Measurements from ENCODE around the gene YPEL4.
A peak's percentile ranks its signal among the peaks of the same experiment; 100 is the strongest.

Gene YPEL4

DNA sequence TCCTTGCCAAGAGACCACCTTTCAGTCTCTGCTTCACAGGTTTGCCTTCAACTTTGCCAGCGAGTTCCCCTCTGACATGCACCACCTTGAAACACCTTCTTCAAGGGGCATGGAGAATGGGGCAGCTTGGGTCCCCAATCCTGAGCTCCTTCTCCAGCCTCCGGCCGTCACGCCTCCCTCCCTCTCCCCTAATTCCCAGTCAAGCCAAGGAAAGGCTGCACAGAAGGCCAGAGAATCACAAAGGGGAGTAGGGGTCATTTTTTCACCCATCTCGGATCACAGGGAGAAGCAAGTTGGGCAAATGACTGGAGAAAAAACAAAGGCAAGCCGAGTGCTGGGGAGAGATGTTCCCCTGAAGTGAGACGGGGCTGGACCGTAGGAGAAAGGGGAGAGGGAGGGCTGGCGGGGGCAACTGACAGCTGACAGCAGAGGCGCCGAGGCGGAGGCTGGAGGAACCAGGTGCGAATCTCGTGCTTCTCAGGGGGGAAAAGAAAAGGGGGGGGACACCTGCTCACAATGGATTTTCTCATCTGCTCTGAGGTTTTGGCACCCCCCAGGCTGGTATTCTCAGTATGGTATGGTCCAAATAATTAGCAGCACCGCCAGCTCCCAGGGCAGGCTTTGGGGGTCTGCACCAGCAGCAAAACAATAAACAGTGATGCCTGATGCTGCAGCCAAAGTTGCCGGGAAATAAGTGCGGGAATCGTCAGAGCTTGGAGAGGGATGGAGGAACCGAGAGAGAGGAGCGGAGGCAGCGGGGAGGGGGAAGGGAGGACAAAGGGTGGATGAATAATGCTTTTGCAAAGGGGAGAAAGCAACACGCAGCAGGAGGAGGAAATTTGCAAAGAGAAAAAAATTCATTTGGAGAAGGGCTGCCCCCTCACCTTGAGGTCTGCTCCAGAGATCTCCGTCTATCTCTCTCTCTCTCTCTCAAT, 644 bp downstream of the YPEL4 start:
- DNase-seq = peak; percentile 20

DNA sequence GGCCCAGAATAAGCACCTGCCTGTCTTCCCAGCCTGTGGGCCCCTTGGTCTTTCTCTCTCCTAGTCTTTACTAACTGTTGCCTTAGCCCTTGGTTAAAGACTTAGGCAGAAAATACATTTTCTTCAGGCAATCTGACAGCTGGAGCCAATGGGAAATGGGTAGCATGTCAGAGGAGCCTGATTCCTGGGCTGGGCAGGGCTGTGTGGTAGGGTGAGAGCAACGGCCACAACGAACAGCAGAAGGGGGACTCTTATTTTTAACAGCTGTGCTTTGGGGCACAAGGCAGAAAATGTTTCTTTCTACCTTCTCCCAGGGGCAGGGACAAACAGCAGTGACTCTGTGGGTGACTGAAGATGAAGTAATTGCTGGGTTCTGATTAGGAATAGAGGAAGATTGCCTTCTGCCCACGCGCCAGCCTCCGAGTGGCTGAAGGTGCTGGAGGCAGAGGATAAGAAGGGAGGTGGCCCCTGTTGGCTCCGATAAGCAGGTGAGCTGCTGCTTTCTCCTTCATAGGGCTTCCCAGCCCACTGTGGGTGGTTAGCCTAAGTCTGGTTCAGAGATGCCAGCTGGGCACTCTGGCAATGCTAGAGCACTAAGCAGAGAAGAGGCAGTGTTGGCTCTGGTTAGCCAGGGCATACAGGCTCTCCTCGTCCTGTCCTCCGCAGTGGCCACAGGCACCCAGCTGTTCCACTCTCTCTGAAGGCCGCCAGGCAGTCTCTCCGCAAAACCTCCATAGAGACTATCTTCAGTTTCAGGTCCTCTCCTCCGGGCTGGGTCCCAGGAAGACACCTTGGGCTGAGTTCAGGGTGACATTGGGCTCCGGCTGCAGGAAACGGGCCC, 1.5 kb downstream of the YPEL4 start:
- no peak for DNase-seq

DNA sequence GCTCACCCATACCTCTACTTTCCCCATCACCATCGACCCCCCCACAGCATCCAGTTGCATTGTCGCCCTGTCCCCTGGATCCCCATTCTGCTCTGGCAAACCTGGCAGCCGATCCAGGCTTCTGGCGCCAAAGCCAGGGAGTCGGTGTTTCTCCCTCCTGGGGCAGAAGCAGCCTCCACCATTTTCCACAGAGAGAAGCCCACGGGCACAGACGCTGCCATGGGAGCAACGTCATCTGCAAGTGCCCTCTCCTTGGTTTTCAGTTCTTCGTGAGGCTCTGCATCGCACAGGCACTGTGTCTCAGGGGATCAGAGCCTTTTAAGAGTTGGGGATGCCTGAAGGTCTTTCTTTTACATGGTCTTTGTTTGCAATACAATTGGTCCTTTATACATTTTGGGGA, 2.3 kb downstream of the YPEL4 start:
- DNase-seq = no peak

DNA sequence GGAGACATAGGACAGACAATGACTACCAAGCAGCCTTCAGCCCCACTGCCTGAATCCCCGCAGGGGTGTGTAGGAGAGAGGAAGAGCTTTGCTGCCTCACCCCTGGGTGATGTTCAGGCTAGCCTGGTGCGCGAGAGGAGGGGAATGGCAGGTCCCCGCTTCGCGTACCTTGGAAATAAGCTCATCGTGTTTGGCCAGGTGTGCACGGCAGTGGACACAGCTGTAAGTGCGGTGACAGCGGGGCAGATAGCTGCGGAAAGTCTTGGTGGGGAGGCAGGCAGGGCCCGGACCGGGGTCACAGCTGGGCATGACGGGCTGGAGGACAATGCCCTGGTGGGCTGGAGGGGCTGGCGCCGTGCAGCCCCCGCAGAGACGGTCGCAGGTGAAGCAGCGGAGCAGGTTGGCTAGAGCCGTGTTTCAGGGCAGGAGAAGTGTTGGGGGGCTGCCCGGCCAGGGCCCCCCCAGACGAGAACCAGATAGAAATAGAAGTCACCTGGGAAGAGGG, 2.9 kb downstream of the YPEL4 start:
- no peak for DNase-seq

DNA sequence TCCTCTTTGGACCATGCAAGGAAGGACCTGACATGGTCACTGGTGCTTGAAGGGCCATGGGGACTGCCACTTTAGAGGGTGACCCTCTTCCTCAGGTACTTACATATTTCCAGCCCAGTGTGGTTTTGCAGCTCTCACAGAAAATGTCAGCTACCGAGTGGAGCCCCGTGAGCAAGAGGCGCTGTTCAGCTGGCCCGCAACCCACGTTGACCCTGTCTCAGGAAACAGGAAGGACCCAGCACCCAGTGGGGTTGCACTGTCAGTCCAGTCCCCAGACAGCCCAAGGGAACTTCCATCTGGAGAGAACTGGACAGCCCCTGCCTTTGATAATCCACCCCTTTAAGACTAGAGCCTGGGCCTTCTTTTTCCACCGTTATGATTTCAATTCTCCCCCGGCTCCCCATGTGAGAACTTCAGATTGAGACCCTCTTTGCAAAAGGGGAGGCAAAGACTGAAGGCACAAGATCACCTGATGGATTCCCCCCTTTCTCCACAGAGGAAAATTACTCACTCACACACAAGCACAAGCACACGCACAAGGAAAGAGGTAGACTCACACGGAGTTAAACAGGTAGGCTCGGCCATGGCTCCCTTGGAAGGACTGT, 3.4 kb downstream of the YPEL4 start:
- DNase-seq = peak; percentile 22

DNA sequence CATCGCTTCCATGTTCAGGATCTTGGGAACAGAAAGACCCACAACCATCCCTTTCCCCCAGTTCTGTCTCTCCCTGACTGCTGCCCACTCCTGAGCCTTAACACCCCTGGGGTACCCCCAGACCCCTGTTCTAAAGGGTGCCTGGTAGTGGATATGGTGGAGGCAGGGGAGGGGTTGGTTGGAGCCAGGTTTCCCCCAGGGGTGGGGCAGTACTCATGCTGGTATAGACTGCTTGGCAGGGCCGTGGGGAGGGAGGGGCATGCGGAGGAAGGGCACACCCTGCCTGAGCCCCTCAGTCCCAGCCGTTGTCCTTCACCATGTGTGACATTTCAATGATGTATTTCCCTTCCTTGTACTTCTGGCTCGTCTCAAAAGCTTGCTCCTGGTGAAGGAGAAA, 4.0 kb downstream of the YPEL4 start:
- no peak for DNase-seq

DNA sequence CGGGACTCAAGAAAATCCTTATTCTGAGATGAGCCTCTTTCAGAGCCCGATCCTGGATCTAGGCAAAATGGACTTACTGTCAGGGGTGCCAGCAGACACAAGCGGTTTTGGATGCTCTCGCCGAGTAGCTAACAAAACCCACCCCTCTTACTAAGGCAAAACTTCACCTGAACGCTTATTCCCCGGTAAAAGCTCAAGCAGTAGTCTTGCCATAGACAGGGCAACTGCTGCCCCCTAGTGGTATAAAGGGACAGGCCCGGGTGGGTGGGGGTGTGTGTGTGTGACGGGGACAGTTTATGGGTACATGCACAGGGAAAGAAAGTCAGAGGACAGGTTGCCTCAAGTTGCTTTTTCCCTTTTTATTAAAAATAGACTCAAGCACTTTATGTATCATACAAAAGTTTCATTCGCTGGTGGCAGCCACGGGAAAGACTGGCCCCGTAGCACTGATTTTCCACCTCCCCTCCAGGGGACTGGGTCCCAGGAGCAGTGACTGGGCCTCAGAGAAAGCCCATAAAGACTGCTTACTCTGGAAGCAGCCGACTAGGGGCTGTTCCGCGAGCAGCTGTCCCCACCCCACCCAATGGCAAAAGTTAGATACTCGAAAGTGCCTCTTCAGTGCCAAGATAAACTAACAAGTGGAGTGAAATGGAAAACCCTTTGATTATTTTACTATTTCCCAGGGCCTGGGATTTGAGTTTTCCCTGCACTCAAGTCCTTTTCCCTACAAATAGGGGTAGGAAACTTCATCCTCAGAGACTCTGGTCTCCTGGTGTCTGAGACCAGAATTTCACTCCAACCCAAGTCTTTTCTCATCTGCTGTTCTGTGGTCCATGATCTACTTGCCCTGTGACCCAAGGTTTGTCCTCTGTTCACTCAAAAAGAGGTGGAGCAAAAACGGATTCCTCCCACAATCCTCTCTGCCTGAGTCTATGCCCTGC, 4.7 kb downstream of the YPEL4 start:
- DNase-seq = peak; percentile 81

DNA sequence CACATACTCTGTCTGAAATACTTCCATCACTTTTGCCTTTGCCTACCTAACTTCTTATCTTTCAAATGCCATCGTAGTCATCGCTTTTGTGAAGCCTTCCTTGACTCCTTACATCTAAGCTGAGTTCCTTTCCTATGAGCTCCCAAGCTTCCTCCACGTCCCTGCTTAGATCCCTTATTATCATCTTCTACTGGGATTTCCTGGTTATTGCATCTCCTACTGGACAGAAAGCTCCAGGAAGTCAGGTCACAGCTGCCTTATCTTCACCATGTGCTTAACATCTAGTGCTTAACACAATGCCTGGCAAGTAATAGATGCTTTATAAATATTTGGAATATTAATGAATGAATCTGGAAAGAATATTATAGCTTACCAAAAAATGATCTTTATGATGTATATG, 5.9 kb downstream of the YPEL4 start:
- no peak for DNase-seq

DNA sequence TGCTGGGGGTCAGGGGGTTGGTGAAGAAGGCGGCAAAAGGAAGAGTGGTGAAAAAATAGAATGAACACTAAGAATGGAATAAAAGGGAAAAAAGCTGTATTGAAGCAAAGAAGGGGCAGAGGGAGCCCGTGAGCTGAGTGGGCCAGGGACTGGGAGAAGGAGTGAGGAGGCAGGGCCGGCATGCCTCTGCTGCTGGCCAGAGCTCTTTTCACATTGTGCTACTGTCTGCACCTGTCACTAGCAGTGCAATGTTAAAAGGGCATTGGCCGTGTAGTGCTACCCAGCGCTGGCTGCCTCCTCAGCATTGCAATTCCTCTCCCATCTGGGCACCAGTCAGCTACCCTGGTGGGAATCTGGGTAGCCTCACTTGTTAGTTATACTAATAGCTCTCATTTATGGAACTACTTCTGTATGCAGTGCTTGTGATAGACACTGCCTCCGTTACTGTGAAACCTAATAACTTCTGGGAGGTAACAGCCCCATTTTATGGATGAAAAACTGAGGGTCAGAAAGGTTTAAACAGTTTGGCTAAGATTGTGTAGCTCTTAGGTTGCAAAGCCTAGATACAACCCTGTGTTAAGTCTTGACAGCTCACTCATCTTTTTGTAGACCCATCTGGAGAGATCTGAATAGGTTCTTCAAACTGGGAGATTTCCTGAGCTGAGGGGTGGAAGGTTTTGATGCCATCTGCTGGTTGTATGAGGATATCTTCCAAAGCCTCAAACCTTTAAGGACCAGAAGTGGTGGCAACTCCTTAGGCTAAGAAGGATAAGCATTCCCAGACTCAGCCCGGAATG, 8.5 kb downstream of the YPEL4 start:
- no peak for DNase-seq

DNA sequence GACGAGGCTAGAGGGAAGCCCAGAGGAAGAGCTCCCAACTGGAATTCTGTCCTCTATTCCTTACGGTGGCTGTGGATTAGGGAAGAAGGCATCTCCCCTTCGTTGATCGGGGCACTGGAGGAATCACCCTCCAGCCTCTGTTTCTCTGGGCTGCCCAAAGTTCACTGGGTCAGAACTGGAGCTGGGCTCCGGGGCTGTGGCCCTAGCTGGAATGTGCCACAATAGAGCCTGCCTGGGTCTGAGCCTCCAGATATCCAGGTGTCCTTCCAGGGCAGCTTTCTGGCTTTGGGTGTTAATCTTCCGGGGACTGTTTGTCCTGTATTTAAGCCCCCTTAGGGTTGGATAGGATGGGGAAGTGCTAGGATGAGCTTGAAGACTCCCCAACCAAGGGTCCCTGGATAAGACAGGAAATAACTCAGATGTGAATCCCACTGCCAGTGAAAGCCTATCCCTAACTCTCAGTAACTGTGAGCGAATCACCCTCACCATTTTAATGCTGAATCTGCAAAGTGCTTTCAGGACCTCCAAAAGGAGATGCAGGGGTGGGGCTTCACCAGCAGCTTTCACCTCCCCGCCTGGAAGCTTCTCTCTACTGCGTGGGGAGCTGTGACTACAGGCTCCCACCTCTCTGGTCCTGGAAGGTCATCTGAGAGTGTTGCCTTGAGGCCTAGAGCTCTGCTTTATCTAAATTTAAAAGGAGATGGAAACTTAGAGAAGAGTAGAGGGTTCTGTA, 9.5 kb downstream of the YPEL4 start:
- DNase-seq = no peak

DNA sequence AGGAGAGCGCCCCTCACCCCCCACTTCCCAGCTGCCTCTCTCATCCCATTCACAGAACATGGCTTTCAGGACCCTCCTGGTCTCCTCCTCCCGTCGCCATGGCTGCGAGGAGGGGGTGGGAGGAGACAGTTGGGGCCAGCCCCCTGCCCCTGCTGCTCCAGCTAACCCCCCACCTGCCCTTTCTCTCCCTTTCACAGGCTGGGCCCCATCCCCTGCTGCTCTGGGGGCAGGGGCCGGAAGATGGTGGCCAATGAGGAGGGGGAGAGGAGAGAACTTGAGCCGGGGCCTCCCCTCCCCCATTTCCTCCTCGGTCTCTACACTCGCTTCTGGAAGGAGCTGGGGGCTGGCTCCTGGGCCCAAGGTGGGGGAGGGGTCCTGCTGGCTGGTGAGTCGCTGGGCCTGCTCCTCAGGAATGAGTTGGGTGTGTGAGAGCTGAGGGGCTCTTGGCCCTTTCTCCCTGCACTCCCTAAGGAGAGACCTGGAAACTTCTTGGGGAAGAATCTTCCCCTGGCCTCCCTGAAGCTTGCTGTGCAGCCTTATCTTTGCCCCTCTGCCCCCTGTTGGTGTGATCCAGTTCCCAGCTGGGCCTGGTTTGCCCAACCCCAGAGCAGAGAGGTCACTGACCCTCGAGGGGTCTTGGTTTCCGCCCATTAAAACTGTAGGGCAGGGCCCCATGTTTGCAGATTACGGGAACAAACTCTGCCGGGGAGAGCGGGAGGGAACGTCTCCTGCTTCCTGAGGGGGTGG, 10.2 kb downstream of the YPEL4 start:
- DNase-seq = no peak

DNA sequence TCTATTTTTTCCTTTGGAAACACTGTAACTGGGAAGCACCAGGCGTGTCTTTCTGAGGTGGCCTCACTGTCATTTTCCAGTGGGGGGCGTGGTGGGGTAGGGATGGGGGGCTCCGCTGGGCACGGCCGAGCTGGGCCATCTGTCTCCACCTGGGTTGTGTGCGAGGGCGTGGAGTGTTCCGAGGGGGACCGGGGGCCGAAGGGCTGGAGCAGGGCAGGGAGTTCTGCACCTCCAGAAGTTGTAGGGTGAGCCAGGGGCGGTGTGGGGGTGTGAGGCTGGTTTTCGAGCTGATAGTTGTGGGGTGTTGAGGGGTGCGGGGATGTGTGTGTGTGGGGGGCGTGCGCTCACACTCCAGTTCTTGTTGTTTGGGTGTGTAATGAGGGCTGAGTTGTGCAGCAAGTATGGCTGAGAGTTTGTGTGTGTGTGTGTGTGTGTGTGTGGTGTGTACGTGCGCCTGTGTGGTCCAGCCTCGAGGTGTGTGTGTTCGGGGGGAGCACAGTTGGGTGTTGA, 10.8 kb downstream of the YPEL4 start:
- DNase-seq = no peak

DNA sequence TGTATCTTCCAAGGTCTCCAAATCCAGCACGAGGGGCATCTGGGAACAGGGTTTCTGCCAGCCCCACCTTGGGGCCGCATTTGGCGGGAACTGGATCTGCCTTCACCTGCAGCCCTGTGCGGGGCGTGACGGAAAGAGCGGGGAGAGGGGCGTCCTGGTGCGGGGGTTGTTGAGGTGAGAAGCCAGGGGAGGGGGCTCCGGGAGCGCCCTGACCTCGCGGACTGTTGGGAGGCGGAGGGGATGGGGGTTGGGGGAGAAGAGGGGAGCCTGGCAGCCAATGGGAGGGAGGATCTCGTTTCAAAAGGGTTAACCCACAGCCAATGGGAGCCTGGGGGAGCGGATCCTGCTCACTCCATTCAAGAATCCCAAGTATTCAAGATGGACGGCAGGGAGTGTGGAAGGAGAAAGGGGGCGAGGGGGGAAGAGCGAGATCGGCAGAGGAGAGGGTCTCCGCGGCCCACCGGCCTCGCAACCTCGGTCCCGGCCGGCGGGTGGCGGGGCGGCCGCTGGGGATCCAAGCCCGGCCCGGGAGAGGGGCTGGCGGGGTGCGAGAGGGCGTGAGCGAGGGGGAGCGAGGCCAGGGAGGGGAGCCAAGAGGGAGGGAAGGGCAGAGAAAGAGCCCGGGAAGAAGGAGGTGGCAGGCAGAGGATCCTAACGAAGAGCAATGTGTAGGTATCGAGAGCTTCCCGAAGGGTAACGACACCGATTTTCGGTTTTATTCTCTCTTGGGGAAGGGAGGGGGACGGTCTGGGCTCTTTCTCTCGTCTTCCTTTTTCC, 11.5 kb downstream of the YPEL4 start:
- DNase-seq = no peak

DNA sequence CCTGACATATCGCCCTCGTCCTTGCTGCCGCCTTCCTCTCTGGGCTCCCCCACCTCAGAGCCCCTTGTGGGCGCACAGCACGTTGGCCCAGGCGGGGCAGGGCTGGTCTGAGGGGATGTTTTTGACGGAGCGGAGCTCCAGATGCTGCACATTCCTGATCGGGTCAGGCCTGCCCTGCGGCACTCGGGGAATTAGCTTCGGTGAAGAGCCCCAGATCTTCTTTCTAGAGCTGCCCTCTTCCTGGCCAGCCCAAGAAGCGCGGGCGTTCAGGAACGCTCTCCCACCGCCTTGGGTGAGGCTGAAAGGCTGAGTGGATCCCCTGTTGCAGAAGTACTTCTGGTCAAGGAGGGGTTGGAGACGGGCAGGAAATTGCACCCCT, 12.1 kb downstream of the YPEL4 start:
- DNase-seq = no peak

DNA sequence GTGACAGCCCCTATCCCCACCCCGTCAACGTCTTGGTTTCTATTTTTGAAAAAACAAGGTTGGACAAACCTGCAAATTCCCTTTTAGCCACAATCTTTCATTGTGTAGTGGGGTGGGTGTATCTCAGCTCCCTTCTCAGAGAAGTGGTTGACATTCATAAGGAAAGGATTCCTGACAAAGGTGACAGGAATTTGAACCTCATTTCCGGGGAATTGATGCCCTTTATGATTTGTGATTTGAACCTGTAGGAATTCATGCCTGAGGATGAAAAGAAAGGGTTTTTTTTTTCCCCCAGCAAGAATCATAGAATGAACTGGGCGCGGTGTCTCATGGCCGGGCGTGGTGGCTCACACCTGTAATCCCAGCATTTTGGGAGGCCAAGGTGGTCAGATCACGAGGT, 14.5 kb downstream of the YPEL4 start:
- DNase-seq = no peak

DNA sequence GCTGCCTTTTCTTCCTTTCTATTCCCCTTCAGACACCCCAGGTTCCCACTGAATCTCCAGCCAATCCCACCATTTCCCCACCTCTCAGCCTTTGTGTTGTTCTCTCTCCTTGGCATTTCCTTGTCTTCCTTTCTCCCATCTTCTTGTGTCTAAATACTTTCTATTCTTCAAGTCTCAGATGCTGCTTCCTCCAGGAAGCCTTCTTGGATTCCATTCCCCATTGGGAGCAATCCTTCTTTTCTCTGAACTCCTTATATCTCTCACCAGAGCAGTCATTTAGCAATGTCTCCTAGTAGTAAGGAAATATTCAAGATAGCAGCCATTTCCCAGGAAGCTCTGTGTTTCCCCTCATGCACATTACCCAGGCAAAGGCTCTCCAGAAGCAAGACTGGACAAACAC, 15.4 kb downstream of the YPEL4 start:
- no peak for DNase-seq

DNA sequence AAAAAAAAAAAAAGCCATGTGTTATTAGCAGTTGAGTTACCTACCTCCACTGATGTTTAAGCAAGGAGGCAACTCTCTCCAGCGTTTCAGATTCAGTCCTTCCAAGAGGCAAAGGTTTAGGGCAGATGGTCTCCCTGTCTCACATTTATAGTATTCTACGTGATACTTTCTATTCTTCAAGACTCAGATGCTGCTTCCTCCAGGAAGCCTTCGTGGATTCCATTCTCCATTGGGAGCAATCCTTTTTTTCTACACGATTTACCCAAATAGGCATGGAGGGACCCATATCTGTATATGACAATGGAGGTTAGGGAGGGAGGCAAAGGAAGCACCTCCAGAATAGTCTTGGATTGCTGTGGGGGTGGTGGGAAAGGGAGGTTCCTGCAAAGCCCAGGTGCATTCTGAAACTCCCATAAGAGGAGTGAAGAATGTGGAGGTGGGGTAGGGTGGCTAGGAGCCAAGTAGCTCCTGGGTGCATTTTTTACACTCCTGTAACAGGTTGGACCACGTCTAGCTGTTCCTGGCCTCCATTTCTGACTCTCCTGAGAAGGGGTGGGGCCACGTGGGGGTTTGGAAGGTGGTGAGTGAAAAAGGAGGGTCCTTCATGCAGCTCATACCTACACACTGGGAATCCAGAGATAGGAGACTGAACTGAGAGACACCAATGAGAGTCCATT, 16.2 kb downstream of the YPEL4 start:
- DNase-seq = no peak

DNA sequence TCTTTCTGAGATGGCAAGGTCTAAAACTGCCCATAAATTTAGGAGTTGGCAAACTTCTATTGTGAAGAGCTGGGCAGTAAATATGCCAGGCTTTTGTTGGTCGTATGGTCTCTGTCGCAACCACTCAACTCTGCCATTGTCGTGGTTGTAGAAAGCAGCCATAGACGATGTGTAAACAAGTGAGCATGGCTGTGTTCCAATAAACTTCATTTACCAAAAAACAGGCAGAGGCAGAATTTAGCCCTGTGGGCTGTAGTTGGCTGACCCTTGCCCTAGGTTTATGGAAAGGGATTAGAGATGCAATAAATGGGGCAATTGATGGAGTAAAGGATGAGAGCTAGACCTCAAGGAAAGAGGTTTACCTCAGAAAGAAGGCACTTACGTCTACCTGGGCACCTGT, 17.6 kb downstream of the YPEL4 start:
- no peak for DNase-seq
